AG04450 (cell line): Measurements from ENCODE around the gene AK1. TPM values are rescaled to one million over a fixed set of nuclear protein-coding genes. Genes with fewer than 3 reads are reported as not detected.

Experiments used
- CTCF ChIA-PET: fragments of 300-600, 350-600 bp; formaldehyde crosslinking; extraction: SDS; loops from one replicate; lab custom pipeline; 2022; ENCODE audit warnings: antibody characterized with exemption, inconsistent platforms; lab: Charles Lee
- POLR2A ChIA-PET: fragments of 350-600 bp; formaldehyde crosslinking; extraction: SDS; loops from one replicate; lab custom pipeline; 2021; ENCODE audit warnings: antibody characterized with exemption, inconsistent platforms; lab: Yijun Ruan, JAX
- DNase-seq: peaks from one replicate; pipeline ENCODE4 v3.0.0-alpha.2; 2011; ENCODE audit warnings: low read depth, low spot score
- H3K27ac ChIP-seq: one replicate; pipeline ENCODE4 v1.5.1; 2012; ENCODE audit warnings: low read depth, low read length, control low read depth
- H3K27me3 ChIP-seq: one replicate; pipeline ENCODE4 v1.6.0; 2012; ENCODE audit warnings: low read length; ENCODE audit not compliant: control insufficient read depth, insufficient read depth
- H3K4me3 ChIP-seq: 2 replicates; pipeline ENCODE4 v1.5.1; 2011; ENCODE audit warnings: mild to moderate bottlenecking, low read depth, low read length, control low read depth
- H3K9me3 ChIP-seq: 2 replicates; pipeline ENCODE4 v1.5.1; 2012; ENCODE audit warnings: low read length; ENCODE audit not compliant: control insufficient read depth, insufficient read depth
- polyA plus RNA-seq: library from polyadenylated mRNA; depleted of rRNA; stranded (reverse); fragments of >200 nt; gene quantifications from 2 replicates; pipeline ENCODE4 v1.2.3, GENCODE V29; 2011
- TF ChIP-seq, protein P1 (sequence below): IDR thresholded peaks from 2 replicates; pipeline ENCODE4 v1.5.1; 2011; ENCODE audit warnings: low read depth, low read length, control low read depth, inconsistent platforms

Gene AK1
- polyA plus RNA-seq, 1 experiment = 75.9 TPM

DNA sequence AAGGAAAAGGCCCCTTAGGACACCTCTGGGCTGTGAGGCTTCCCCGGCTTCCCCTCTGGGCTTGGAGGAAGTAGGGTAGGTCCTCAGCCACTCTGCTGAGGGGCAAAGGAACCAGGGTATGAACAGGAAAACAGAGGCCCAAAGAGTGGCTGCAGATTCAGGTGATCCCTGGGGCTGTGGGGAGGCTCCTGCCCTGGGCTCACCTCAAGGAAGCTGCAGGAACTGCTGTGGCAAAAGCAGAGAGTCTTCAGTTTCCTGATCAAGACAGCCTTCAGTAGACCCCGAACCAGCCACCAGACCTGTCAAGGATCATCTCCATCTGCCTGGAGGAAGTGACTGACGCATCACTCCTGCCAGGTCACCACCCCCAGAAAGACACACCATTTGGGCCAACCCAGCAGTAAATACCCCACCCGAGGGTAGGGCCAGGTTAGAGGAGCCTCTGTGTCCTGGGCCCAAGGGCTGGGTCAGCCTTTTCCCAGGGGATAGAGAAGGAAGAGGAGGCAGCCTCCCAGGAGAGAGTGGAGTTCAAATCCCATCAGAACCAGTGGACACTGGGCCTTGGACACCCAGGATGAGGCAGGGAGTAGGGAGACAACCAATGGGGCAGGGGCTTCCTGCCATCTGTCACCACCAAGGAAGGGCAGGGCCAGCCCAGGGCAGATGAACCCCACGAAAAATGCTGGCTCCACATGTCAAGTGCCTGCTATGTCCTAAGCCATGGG lies 27.7 kb upstream of the AK1 start:
- Histone ChIP-seq H3K27ac (no peak overlapping the region), H3K9me3 (no peaks in the 10 kb centered on the region), H3K4me3 (no peak overlapping the region), H3K27me3 (no peaks in the 10 kb centered on the region)
- ChIA-PET POLR2A (no interaction called here), CTCF (no interaction called here)
- TF ChIP-seq, protein P1, sequence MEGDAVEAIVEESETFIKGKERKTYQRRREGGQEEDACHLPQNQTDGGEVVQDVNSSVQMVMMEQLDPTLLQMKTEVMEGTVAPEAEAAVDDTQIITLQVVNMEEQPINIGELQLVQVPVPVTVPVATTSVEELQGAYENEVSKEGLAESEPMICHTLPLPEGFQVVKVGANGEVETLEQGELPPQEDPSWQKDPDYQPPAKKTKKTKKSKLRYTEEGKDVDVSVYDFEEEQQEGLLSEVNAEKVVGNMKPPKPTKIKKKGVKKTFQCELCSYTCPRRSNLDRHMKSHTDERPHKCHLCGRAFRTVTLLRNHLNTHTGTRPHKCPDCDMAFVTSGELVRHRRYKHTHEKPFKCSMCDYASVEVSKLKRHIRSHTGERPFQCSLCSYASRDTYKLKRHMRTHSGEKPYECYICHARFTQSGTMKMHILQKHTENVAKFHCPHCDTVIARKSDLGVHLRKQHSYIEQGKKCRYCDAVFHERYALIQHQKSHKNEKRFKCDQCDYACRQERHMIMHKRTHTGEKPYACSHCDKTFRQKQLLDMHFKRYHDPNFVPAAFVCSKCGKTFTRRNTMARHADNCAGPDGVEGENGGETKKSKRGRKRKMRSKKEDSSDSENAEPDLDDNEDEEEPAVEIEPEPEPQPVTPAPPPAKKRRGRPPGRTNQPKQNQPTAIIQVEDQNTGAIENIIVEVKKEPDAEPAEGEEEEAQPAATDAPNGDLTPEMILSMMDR = no peak
- no peak for DNase-seq

DNA sequence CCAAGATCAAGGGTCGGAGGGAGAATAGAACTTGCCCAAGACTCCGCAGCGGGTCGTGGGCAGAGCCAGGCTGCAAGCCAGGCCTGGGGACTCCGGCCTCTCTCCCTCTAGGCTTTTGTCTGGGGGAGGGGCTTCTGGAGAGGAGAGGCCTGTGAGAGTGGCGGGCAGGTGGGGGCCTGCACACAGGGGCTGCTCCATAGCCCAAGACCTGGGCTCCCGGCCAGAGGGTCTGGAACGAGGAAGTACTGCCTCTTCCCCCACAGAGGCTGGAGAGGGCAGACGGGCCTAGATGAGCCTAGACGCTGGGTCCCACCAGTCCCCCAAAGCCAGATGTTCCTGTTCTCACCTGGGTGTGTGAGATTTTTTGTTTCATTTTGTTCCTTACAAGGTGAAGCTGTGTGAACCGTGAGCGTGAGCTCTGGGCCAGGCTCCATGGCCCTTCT lies 27.1 kb upstream of the AK1 start:
- H3K4me3 ChIP-seq = no peak overlapping the region
- H3K27ac ChIP-seq = no peak overlapping the region
- CTCF ChIA-PET = no interaction called here
- POLR2A ChIA-PET = no interaction called here
- H3K9me3 ChIP-seq = no peaks in the 10 kb centered on the region
- DNase-seq = no peak
- TF ChIP-seq, protein P1 = no peak
- no peaks in the 10 kb centered on the region for H3K27me3 ChIP-seq

DNA sequence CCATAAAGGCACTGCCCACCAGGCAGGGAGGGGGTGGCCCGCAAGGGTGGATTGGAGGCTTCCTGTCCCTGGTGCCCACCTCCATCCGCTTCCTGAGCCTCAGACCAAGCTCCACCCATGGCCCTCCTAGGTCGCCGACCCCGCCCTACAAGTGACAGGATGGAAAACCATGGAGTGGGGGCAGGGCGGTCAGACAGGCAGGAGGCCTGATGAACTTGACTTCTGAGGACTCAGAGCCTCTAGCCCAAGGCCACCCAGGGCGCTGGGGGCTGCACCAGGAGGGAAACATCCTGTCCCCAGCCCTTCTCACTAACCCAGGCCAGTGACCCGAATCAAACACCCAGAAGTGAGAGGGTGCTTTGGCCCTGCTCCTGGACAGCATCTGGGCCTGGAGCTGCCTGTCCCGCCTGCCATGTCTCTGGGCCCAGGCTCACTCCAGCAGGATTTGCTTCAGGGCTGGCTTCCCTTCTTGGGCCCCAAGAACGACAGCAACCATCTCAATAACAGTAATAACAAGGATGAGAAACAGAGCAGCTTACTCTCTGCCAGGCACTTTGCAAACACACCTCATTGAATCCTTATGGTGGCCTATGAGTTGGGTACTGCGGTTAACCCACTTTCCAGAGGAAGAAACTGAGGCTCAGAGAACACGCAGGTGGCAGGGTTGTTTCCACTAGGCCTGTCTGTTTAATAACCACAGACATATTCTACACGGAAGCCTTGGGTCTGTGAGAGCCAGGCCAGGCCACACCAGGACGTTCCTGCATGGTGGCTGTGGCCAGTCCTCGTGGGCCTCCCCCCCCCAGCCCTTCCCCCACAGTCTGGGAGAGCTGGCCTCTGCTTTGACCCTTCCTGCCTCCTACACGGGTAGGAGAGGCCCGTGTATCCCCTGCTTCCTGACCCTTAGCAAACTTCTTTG lies 26.3 kb upstream of the AK1 start:
- ChIA-PET CTCF (no interaction called here), POLR2A (no interaction called here)
- Histone ChIP-seq H3K4me3 (no peak overlapping the region), H3K27ac (no peak overlapping the region), H3K9me3 (peaks cover 4% of the 10 kb centered on the region; the same call in 1 of the 2 replicates), H3K27me3 (no peaks in the 10 kb centered on the region)
- DNase-seq = no peak
- TF ChIP-seq, protein P1 = no peak

DNA sequence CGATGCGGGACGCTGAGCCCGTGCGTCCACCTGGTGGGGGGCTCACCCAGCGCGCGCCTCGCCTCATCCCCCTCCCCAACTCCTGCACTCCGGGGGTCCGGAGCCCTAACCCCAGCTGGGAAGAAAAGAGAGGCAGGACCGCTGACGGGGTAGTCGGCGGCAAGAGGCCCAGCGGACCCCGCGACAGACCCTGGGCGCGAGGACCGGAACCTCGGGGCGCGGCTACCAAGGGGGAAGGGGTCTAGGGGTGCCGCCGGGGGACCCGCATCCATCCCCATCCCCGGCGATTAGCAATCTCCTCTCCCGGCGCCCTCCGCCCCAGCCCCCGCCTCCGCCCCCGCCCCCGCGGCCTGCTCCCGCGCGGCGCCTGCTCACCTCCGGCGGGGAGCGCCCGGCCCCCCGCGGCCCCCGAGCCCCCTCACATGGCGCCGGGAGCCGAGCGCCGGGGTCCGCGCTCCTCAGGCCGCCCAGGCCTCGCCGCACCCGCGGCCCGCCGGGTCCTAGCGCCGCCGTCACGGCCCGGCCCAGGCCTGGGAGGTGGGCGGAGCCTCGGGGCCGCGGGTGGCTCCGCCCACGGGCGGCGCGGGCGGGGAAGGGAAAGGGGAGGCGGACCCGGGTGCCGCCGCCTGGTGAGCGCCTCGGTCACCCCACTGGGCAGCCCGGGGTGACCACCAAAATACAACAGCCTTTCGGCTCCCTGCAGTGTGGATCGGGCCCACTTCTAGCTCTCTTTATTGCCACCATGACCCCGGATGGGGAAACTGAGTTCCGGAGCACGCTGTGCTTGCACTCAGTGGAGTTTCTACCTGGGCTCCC lies 21.9 kb upstream of the AK1 start, which contains the start of gene ST6GALNAC6:
Gene ST6GALNAC6, minus strand, starts transcription at position 476 of the 816 bp plus-strand sequence. CDS start 1,622 bp downstream, outside the sequence.
- Histone ChIP-seq H3K9me3 (peaks cover 18% of the 10 kb centered on the region), H3K4me3 (peak within 1 kb of the TSS; percentile 80), H3K27ac (peak within 1 kb of the TSS; percentile 90), H3K27me3 (no peaks in the 10 kb centered on the region)
- TF ChIP-seq, protein P1 = no peak
- CTCF ChIA-PET = interaction anchor here (0.7 kb wide), 1 partner anchor 22 kb away, joined by 3 read pairs; no protein-coding TSS in a partner anchor
- POLR2A ChIA-PET = interaction anchor here (0.8 to 2.9 kb wide), 5 partner anchors 17 to 261 kb away, joined by 3 to 18 read pairs (median 4); partner anchors contain the start of genes BBLN, CDK9 and ST6GALNAC4
- no peak for DNase-seq
